ENCODE data around the gene SLC4A8.

The SLC4A8 gene

DNA sequence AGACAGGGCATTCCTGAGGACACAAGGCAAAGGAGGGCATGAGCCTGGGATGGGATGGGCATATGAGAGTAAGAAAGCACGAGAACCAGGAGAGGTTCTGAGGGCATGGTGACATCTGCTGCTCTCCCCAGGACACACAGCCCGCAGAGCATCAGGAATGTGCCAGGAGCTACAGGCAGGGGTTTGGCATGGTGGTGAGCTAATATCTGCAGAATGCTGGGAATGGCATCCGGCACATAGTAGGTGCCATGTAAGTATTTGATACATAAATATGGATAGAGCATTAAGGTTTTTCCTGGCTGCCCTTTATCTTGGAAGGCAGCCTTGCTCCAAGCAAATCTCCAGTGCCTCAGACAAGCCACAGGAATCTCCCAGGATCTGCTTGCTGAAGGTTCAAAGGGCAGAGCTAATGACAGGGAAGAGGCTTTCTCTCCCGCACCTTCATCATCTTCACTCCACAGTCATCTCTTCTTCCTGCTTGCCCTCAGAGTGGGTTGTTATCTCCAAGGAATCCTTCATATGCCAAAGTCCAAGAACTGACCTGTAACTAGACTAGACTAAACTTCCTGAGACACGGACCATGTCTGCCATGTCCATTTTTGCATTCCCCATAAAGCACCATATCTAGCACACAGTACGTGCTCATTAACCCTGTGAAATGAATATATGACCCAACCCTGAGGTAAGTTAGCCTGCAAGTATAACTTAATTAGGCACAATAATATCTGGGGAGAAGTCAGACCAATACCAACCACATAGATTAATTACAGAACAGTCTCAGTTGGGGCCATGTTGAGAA, 104.4 kb downstream of the SLC4A8 start:
- DNase-seq (ENCODE audit: low spot score) = no peak

DNA sequence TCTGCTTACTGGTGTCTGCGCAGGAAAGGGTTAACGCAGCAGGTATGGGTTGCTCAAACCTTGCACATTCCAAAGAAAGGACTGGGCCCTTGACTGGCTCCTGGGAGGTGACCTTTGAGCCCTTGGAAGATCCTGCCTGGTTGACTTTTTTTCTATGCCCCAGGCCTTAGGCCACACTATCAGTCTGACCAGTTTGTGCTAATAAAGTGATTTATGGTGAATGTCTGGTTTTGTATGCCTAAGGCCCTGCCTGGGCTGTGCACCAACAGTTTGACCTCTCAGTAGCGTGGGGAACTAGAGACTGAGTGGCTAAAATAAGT, 105.0 kb downstream of the SLC4A8 start:
- DNase-seq (ENCODE audit: low spot score) = no peak

DNA sequence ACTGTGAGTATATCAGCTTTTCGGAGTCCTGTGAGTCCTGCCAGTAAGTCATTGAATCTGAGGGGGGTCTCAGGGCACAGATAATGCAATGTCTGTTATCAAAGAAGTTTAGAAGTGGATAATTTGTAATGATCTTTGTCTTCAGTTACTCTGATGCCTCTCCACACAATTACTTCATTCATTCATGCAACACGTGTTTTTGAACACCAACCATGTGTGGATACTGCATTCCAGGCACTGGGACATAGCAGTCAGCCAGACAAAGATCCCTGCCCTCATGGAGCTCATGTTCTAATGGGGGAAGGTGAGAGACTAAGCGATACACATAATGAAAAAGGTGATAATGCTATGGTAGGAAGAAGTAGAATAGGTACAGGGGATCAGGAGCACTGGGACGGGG, 105.6 kb downstream of the SLC4A8 start:
- DNase-seq (ENCODE audit: low spot score) = no peak

DNA sequence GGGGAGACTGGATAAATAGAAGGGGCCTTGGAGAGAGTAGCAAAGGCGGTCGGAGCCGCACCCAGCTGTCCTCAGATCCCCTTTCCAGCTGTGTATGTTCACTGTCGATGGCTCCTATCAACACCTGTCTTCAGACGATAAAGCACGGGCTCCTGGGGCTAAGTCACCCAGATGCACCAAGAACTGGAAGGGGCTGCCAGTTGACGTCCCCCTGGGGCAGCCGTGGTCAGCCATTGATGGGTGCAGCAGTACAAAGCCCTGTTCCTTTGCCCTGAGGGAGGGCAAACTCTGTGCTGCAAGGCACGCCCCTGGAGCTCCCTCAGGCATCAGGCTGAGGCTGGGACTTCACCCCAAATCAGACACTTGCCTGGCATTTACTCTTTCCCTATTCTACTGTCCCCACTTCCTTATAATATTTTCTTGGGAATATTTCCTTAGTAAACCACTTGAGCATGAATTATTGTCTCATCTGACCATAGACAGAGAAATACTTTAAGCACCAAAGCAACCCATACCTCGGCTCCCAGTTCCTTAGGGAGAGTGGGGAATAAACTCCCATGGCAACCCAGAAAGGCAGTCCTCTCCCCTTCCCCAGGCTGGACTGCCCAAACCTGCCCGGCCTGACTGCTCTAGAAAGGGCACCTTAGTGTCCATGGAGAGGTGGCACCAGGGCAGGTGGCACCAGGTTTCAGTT, 106.8 kb downstream of the SLC4A8 start:
- no peak for DNase-seq (ENCODE audit: low spot score)

DNA sequence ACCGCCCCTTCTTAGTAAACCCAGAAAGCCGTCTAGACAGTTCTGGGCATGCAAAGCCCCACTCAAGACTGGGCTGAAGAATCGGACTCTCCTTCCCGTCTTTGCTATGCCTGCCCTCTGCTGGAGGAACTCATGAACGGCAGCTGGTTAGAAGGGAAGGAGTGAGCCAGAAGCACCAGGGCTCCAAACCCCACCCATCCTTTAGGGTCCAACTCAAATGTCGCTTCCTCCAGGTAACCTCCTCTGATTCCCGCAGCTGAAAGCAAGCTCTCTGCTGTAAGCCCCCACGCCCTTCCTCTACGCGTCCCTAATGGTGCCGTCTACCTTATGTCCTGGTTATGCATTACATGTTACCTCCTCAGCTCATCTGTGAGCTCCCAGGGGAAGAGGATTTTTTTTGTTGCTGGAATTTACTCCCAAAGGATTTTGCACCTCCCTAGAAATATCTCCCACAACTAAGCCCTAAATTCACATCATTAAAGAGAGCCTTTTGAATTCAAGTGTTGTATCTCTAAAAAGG, 107.4 kb downstream of the SLC4A8 start:
- DNase-seq (ENCODE audit: low spot score) = peak; percentile 63

DNA sequence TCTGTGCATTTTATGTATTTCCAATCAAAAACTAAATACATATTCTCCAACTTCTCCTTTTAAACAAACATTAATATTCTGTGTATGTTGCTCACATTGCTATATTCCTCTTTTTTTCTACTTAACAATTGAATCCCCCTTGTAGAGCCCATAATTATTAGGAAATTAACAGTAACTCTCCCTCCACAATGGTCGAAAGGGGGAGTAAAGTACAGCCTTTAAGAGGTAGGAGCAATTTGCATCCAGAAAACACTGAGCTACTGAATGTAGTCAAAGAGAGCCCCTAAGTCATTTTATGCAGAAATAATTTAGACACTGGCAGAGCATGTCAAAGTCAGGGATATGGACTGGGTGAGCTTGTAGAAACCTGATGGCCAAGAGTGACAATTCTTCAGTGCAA, 109.2 kb downstream of the SLC4A8 start:
- no peak for DNase-seq (ENCODE audit: low spot score)

DNA sequence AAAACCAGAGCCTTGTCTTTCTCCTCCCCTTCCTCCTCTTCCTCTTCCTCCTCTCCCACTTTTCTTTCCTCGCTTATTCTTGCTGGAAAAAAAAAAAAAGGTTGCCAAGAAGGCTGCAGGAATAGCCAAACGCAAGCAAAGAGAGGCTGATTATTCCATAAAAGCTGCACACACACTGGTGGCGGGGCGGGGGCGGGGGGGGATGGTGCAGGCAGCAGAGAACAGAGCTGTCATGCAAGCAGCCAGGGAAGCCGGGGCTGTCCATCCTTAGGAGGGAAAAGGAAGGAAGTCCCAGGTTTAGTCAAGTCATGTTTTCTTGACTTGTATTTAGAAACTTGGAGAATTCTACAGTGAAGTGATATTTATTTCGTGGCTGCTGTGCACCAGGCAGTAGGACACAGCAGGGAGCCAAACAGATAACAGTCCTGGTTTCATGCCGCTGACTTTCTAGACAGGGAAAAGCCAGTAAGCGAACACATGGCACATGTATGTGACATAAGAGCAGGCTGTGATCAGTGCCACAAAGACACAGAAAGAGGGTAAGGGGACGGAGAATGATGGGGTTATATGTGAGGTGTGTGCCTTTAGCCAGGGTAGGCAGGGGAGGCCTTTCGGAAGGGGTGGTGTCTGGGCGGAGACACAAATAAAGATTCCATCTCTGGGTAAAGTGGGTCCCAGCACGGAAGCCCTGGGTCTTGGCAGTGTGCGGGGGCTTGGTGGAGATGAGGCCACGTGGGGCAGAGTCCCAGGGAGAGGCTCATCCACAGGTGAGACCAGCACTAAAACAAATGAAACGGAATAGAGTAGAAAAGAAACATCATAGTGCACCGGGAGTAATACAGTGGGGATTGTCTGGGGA, 109.8 kb downstream of the SLC4A8 start:
- no peak for DNase-seq (ENCODE audit: low spot score)

DNA sequence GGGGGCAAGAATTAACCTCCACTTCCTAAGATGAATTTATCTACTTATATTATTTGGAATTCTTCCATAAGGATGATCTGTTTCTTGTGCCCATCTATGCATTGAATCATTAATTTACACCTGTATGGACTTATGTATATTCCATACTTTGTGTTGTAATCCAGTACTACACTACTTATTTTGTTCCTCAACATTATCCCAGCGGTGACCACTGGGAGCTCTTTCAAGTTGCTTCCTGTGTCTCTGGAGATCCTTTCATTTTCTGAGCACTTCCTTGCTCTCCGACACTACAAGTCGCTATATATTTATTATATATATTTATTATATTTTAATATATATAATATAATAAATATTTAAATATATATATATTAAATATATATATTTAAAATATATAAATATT, 111.5 kb downstream of the SLC4A8 start:
- DNase-seq (ENCODE audit: low spot score) = no peak

DNA sequence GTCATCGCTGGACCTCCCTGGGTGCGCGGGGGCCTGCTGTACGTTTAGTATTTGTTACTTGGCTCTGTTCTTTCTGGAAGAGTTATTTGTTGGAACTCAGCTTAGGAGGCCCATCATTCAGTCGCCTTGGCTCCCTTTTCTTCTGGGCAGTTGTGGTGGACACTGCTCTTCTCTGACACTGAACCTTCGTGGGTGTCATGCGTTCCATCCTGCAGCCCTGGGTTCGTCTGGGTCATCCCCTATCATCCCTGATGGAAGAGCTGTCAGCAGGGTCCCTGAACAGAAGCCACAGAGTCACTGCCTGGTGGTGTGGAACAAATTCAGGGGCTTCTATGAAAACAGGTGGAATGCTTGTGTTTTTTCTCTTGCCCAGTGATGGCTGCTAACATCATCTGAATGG, 113.5 kb downstream of the SLC4A8 start:
- DNase-seq (ENCODE audit: low spot score) = no peak

DNA sequence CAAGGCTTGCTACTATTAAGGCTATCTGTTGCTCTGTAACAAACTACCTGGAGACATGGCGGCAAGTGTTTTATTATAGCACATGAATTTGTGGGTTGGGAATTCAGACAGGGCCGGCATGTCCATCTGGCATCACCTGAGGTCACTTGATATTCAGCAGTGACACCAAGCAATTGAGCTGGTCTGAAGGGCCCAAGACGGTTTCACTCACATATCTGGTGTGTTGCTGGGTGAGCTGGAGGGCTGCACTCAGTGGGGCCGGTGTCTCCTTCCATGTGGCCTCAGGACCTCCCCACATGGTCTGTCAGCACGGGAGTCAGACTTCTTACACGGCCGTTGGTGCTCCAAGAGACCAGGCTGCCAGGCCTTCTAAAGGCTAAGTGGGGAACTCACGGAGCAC, 114.0 kb downstream of the SLC4A8 start:
- DNase-seq (ENCODE audit: low spot score) = no peak

DNA sequence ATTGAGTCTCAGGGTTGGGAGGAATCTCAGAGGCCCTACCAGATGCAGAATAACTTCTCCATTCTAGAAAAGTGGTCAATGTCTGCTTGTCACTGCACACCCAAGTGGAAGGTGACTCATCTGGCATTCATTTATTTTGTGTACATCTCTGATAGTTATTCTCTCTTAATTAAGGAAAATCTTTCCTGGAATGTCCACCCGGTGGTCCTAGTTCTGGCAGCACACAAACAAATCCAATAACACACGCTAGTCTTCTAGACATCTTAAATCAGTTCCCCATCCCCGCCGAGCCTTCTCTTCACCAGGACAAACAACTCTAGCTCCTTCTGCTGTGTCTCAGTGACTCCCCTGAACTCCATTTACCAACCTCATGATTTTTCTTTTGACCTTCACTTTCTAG, 116.4 kb downstream of the SLC4A8 start:
- DNase-seq (ENCODE audit: low spot score) = no peak

DNA sequence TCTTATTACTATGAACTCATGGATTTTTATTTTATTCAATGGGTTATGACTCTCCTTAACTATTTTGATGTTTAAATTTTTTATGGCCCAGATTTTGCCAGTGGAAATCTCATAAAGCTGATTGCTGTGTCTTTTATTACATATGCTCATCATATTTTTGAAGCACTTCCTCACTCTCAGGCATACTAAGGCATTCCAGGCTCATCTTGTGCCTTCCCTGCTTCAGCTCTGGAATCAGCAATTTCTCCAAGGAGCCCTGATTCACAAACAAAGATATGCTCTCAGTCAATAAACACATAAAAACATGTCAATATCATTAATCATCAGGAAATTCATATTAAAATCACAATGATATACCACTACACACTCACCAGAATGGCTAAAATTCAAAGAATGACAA, 121.5 kb downstream of the SLC4A8 start:
- DNase-seq (ENCODE audit: low spot score) = no peak

DNA sequence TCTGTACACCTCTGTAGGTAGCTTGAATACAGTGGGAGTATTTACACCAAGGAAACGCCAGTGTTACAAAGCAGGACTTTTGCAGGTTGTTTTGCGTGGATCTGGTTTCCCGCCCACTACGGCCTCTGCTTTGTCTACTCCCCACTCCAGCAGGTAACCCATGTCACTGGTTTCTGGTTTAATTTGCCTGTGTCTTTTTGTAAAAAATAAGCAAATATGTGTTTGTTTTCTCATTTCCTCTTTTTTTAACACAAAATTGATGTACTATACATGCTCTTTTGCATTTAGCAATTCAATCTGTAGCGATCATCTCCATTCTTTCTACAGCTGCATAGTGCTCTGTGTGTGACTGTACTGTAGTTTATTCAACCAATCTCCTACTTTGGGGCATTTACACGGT, 123.0 kb downstream of the SLC4A8 start:
- no peak for DNase-seq (ENCODE audit: low spot score)

DNA sequence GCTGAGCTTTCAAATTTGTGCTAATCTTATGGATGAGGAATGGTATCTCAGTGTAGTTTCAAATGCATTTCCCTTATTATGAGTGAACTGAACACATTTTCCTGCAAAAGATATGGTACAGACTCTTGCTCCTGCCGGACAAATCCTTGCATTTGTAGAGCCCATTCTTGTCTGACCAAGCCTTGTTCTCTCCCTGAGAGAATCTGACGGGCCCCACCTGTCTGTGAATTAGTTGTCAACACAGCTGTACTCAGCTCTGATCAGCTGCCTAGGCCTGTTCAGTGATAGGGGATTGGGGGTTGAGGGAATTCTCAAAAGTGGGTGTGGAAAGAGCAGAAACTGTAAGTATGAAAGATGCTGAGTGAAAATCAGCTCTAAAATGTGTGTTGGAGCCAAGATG, 123.6 kb downstream of the SLC4A8 start:
- DNase-seq (ENCODE audit: low spot score) = no peak

DNA sequence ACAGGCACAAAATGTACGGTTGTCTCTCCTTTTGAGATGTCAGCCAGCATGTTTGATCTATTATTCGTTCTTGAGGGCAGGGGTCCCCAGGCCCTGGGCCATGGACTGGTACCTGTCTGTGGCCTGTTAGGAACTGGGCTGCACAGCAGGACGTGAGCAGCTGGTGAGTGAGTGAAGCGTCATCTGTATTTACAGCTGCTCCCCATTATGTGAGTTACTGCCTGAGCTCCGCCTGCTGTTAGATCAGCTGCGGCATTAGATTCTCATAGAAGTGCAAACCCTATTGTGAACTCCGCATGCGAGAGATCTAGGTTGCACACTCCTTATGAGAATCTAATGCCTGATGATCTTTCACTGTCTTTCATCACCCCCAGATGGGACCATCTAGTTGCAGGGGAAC, 125.0 kb downstream of the SLC4A8 start:
- no peak for DNase-seq (ENCODE audit: low spot score)

Measured in kidney capillary endothelial cell (primary cell).